HepG2 (cell line): Measurements from ENCODE around the gene TBRG1. TPM values are rescaled to one million over a fixed set of nuclear protein-coding genes. Genes with fewer than 3 reads are reported as not detected.
A peak's percentile ranks its signal among the peaks of the same experiment; 100 is the strongest.

ENCODE experiments used
- AFF4 ChIP-seq: sonication (generic); formaldehyde crosslinking; IDR thresholded peaks from 2 replicates; pipeline ENCODE4 v1.4.0; 2020; ENCODE audit warnings: missing genetic modification reagents
- CHD4 ChIP-seq: fragments of 200-600 bp; sonication (generic); IDR thresholded peaks from 2 replicates; pipeline ENCODE4 v1.7.0; 2017; ENCODE audit warnings: mild to moderate bottlenecking, low read length, borderline replicate concordance
- EZH2 ChIP-seq: conservative IDR thresholded peaks from 2 replicates; pipeline ENCODE4 v1.6.1; 2012; ENCODE audit warnings: mild to moderate bottlenecking, low read depth, low read length, moderate library complexity
- KLF16 ChIP-seq, 2 experiments: sonication (generic) in 1 of 2; formaldehyde crosslinking in 1 of 2; IDR thresholded peaks; 2 replicates each; pipeline versions ENCODE4 v1.6.1 to v1.8.0; 2016 to 2023; ENCODE audit warnings: missing genetic modification reagents in 2 of 2, missing compliant biosample characterization in 1 of 2
- MEF2D ChIP-seq: sonication (generic); formaldehyde crosslinking; IDR thresholded peaks from 2 replicates; pipeline ENCODE4 v1.5.1; 2020; ENCODE audit warnings: mild to moderate bottlenecking, missing genetic modification reagents
- RNF2 ChIP-seq: fragments of 450-650 bp; conservative IDR thresholded peaks from 2 replicates; pipeline ENCODE4 v1.6.1; 2016; ENCODE audit warnings: low read depth
- STAT5B ChIP-seq: sonication (generic); formaldehyde crosslinking; IDR thresholded peaks from 2 replicates; pipeline ENCODE4 v1.4.0; 2020; ENCODE audit warnings: missing genetic modification reagents
- ZBTB42 ChIP-seq: sonication (generic); formaldehyde crosslinking; IDR thresholded peaks from 2 replicates; pipeline ENCODE4 v1.5.0; 2020; ENCODE audit warnings: mild to moderate bottlenecking, missing genetic modification reagents
- ZNF318 ChIP-seq: sonication (generic); formaldehyde crosslinking; IDR thresholded peaks from 2 replicates; pipeline ENCODE4 v1.4.0; 2020; ENCODE audit warnings: mild to moderate bottlenecking, missing genetic modification reagents
- ZNF704 ChIP-seq: sonication (generic); formaldehyde crosslinking; IDR thresholded peaks from 2 replicates; pipeline ENCODE4 v1.8.1; 2023; ENCODE audit warnings: mild to moderate bottlenecking, inconsistent platforms, moderate library complexity, missing genetic modification reagents, borderline replicate concordance
- ZNF777 ChIP-seq: sonication (generic); formaldehyde crosslinking; IDR thresholded peaks from 2 replicates; pipeline ENCODE4 v1.4.0; 2020; ENCODE audit warnings: missing genetic modification reagents
- ZSCAN29 ChIP-seq: sonication (generic); formaldehyde crosslinking; conservative IDR thresholded peaks from 2 replicates; pipeline ENCODE4 v1.4.0; 2020; ENCODE audit warnings: mild to moderate bottlenecking, missing genetic modification reagents
- polyA plus RNA-seq, 8 experiments: library from polyadenylated mRNA; depleted of rRNA in 3 of 8; stranded (reverse) in 7 of 8; unstranded in 1 of 8; fragments of >200 nt; fragmentation: Illumina TruSeq in 4 of 8; extraction: Trizol in 4 of 8; gene quantifications; 2 replicates each; pipeline versions ENCODE4 v1.2.1 to v1.2.3, GENCODE V29; 2011 to 2016; ENCODE audit warnings: low read depth in 4 of 8, missing spikeins in 1 of 8, mixed read lengths in 1 of 8; ENCODE audit not compliant: insufficient read depth in 1 of 8
- total RNA-seq, 5 experiments: library from RNA; depleted of rRNA; stranded (reverse); fragments of >200 nt; fragmentation: Illumina TruSeq; extraction: Trizol; gene quantifications; 2 replicates each; pipeline ENCODE4 v1.2.3, GENCODE V29; 2016; ENCODE audit warnings: low read depth in 1 of 5
- TF ChIP-seq, protein P1 (sequence below): sonication (generic); formaldehyde crosslinking; IDR thresholded peaks from 2 replicates; pipeline ENCODE4 v1.8.0; 2022; ENCODE audit warnings: mild to moderate bottlenecking, missing genetic modification reagents

TBRG1 gene
- total and polyA plus RNA-seq, 2 of the 13 experiments (the other 11 are each of a cell fraction or from before 2014, with no cell fraction given): 21.7 to 25.6 TPM

DNA sequence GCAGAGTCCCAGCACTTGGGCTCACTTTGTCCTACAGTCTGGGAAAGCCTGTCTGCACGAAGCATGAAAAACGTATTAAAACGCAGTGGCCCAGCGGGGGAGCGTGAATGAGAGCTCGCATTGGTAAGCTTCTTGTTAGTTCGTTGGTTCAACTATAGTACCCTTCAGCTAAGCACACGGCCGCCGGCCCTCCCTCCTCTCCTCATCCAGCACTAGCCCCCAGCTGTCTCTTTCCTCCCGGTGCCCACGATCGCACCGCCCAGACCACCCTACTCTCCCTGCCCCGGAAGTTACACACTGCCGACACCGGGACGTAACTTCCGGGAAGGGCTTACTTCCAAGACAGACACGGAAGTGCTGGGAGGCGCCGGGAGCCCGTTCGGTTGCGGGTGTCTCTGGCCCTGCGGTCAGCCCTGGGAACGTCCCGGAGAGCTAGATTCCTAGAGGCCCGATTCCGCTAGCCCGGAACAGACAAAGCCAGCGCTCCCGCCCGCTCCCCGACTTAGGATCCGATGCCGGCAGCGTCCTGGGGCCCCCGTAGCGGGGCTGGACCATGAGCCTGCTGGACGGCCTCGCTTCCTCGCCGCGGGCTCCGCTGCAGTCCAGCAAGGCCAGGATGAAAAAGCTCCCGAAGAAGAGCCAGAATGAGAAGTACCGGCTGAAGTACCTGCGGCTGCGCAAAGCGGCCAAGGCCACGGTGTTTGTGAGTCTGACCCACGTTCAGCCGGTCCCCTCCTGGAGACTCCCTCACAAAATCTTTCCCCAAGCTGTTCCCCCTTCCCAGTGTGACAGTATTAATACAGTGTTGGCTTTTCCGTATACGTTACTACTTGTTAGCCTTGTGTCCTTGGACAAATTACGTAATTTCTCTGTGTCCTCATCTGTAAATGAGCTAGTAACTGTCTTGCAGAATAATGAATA is at the start of gene TBRG1 (continued):
- no peak for TF ChIP-seq AFF4
- peak; percentile 53; the same call in 1 of the 2 replicates for TF ChIP-seq ZNF704
- TF ChIP-seq MEF2D (CRISPR knock-in tag): no peak
- TF ChIP-seq ZSCAN29 (CRISPR knock-in tag): no peak; the same call in 1 of the 2 replicates
- peak; percentile 83; the same call in 1 of the 2 replicates for TF ChIP-seq ZNF318 (CRISPR knock-in tag)
- TF ChIP-seq, protein P1, sequence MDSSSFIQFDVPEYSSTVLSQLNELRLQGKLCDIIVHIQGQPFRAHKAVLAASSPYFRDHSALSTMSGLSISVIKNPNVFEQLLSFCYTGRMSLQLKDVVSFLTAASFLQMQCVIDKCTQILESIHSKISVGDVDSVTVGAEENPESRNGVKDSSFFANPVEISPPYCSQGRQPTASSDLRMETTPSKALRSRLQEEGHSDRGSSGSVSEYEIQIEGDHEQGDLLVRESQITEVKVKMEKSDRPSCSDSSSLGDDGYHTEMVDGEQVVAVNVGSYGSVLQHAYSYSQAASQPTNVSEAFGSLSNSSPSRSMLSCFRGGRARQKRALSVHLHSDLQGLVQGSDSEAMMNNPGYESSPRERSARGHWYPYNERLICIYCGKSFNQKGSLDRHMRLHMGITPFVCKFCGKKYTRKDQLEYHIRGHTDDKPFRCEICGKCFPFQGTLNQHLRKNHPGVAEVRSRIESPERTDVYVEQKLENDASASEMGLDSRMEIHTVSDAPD (CRISPR knock-in tag): no peak; the same call in 1 of the 2 replicates
- no peak for TF ChIP-seq STAT5B (CRISPR knock-in tag)
- TF ChIP-seq CHD4: no peak
- no peak for TF ChIP-seq ZBTB42 (CRISPR knock-in tag)
- TF ChIP-seq KLF16 (CRISPR knock-in tag; IDR thresholded peaks at IDR 0.05): peak in 1 of 2 experiments; percentile 79; a peak in 2 of 4 replicates
- TF ChIP-seq EZH2: no peak; the same call in 1 of the 2 replicates
- peak; percentile 50; the same call in 1 of the 2 replicates for TF ChIP-seq RNF2
- peak; percentile 49; the same call in 1 of the 2 replicates for TF ChIP-seq ZNF777 (CRISPR knock-in tag)
